Keratinocyte (primary cell): ENCODE data around the gene LTC4S.

ENCODE experiments used
- CTCF ChIP-seq, 3 experiments: IDR thresholded peaks in 1 of 3; conservative IDR thresholded peaks in 1 of 3; optimal IDR thresholded peaks in 1 of 3; 2 replicates in 2 of 3; 3 replicates in 1 of 3; pipeline versions ENCODE3 to v1.5.1; 2011; ENCODE audit warnings: low read length in 3 of 3, mild to moderate bottlenecking in 3 of 3, moderate library complexity in 2 of 3, control low read depth in 1 of 3, inconsistent platforms in 1 of 3; ENCODE audit not compliant: insufficient read depth in 2 of 3; ENCODE audit errors: extremely low read depth in 1 of 3
- EZH2 ChIP-seq: IDR thresholded peaks from one replicate; pipeline ENCODE4 v1.6.1; 2012; ENCODE audit warnings: inconsistent platforms, mild to moderate bottlenecking, low read length, moderate library complexity

GRCh38 chr5:179822444-179822990 lies 28.7 kb downstream of the LTC4S start:
- no peak for TF ChIP-seq CTCF (optimal IDR thresholded peaks at IDR 0.05 in 1 of 3, IDR thresholded peaks at IDR 0.05 in 1 of 3, conservative IDR thresholded peaks at IDR 0.05 in 1 of 3; ENCODE audit: extremely low read depth in 1 of 3, insufficient read depth in 2 of 3, low read length in 3 of 3)
- TF ChIP-seq EZH2, result no peak
